NK-92 treated with Interleukin-12 subunit alpha and Interleukin-12 subunit beta, amount 100 ng/mL, for 24 hours (cell line): ENCODE results near the gene ADO.
A peak's percentile ranks its signal among the peaks of the same experiment; 100 is the strongest.

Experiments
- DNase-seq: peaks from one replicate; lab custom pipeline; 2025; lab: John Stamatoyannopoulos, UW

ADO gene

GRCh38 chr10:62818426-62819011, 14.0 kb downstream of the ADO start:
- no peak for DNase-seq

- DNase-seq, result no peak
These were observed 14.8 kb downstream of the ADO start for GRCh38 chr10:62819141-62819920.

- DNase-seq, result no peak
These were observed 16.1 kb downstream of the ADO start for GRCh38 chr10:62820586-62820985.

GRCh38 chr10:62826273-62826672, 21.8 kb downstream of the ADO start:
- no peak for DNase-seq

GRCh38 chr10:62829622-62830021, 25.1 kb downstream of the ADO start:
- DNase-seq, result no peak

GRCh38 chr10:62830679-62831078, 26.2 kb downstream of the ADO start:
- no peak for DNase-seq

- no peak for DNase-seq
These were observed 26.8 kb downstream of the ADO start for GRCh38 chr10:62831346-62831745.

- DNase-seq, result no peak
These were observed 35.1 kb downstream of the ADO start for GRCh38 chr10:62839590-62839989.

- no peak for DNase-seq
These were observed 38.5 kb downstream of the ADO start for GRCh38 chr10:62842983-62843382.

- DNase-seq, result no peak
These were observed 39.1 kb downstream of the ADO start for GRCh38 chr10:62843600-62843999.

- no peak for DNase-seq
These were observed 39.9 kb downstream of the ADO start for GRCh38 chr10:62844280-62845011.

- DNase-seq, result no peak
These were observed 42.9 kb downstream of the ADO start for GRCh38 chr10:62847433-62847832.

GRCh38 chr10:62850646-62851045, 46.1 kb downstream of the ADO start:
- no peak for DNase-seq

GRCh38 chr10:62851442-62851841, 46.9 kb downstream of the ADO start:
- no peak for DNase-seq

GRCh38 chr10:62852961-62853702, 48.6 kb downstream of the ADO start:
- peak; percentile 56 for DNase-seq

GRCh38 chr10:62853710-62854109, 49.2 kb downstream of the ADO start:
- peak; percentile 41 for DNase-seq

GRCh38 chr10:62856021-62856420, 51.5 kb downstream of the ADO start:
- DNase-seq, result no peak
